ENCODE data around the gene SSUH2. TPM values are rescaled to one million over a fixed set of nuclear protein-coding genes. Genes with fewer than 3 reads are reported as not detected.
"Not testable (repeated sequence)": the region's sequence is repeated elsewhere in the genome, so short reads cannot be mapped to it uniquely, and the experiment has no call there.

The SSUH2 gene, protein sequence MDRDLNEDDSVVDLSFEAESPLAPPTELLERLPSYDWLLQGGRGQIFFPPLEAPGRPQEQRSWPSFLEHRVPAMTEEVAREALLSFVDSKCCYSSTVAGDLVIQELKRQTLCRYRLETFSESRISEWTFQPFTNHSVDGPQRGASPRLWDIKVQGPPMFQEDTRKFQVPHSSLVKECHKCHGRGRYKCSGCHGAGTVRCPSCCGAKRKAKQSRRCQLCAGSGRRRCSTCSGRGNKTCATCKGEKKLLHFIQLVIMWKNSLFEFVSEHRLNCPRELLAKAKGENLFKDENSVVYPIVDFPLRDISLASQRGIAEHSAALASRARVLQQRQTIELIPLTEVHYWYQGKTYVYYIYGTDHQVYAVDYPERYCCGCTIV
- total RNA-seq (2014; rRNA removed; shearing (Covaris generic)) = 0.30 and 0.53 TPM in 2 replicates

DNA sequence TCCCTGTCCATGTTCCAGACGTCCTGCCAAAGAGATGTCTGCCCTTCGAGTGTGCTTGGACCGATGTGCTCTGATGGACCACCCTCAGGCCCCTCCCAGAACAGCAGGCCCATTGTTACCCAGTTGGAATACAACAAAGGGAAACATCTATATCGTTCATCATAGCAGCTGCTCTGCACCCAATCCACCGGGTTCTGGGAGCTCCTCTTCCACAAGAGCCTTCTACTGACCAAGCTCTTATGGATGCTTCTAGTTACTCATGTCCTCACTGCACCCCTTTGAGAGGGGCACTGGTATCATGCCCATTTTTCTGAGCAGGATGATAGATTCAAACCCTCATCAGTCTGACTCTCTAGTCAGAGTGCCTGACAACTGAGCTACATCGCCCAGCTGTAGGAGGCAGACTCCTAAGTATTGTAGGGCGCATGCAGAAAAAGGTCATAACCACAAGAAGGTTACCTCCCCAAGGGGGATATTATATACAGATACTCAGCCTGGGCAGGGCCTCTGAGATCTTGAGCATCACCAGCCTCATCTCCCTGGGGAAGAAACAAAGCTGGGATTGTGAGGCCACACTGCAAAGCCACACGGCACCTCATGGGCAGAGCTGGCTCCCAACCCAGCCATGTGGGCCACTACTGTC lies at the start of gene SSUH2:
Gene SSUH2 (minus strand): TSS at position 51 of the 643 bp plus-strand sequence. CDS start 40 bp downstream, at position 11.
- Histone ChIP-seq H3K36me3 (no peaks in the 10 kb centered on the region), H3K27ac (no peak within 1 kb of the TSS), H3K27me3 (no peaks in the 10 kb centered on the region), H3K4me3 (no peak within 1 kb of the TSS), H3K4me1 (no peaks in the 10 kb centered on the region), H3K9me3 (replicated peaks) (no peaks in the 10 kb centered on the region)
- DNase-seq = no peak

DNA sequence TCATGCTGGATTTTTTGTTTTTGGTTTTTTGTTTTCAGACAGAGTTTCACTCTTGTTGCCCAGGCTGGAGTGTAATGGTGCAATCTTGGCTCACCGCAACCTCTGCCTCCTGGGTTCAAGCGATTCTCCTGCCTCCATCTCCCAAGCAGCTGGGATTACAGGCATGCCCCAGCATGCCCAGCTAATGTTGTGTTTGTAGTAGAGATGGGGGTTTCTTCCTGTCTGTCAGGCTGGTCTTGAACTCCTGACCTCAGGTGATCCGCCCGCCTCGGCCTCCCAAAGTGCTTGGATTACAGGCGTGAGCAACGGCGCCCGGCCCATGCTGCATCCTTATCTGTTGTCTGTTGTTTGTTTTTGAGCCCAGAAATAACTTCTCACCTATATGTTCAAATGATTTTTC lies 46.7 kb upstream of the SSUH2 start:
- not testable (repeated sequence) for H3K4me1 ChIP-seq; H3K4me3 ChIP-seq; H3K9me3 ChIP-seq (replicated peaks); H3K27ac ChIP-seq; H3K27me3 ChIP-seq; DNase-seq; H3K36me3 ChIP-seq

DNA sequence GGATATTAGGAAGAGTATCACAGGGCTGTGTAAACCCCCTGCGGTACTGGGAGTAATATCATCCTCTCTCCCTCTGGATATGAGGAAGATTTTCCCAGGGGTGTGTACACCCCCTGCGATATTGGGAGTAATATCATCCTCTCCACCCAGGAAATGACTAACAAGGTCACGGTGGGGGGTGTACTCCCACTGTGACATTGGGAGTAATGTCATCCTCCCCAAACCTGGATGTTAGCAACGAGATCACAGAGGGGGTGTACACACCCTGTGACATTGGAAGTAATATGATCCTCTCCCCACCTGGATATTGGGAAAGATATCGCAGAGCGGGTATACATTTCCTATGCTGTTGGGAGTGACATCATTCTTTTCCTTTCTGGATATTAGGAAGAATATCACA lies 40.4 kb upstream of the SSUH2 start:
- H3K27ac ChIP-seq; H3K9me3 ChIP-seq (replicated peaks); DNase-seq; H3K4me3 ChIP-seq; H3K27me3 ChIP-seq; H3K36me3 ChIP-seq; H3K4me1 ChIP-seq: not testable (repeated sequence)

DNA sequence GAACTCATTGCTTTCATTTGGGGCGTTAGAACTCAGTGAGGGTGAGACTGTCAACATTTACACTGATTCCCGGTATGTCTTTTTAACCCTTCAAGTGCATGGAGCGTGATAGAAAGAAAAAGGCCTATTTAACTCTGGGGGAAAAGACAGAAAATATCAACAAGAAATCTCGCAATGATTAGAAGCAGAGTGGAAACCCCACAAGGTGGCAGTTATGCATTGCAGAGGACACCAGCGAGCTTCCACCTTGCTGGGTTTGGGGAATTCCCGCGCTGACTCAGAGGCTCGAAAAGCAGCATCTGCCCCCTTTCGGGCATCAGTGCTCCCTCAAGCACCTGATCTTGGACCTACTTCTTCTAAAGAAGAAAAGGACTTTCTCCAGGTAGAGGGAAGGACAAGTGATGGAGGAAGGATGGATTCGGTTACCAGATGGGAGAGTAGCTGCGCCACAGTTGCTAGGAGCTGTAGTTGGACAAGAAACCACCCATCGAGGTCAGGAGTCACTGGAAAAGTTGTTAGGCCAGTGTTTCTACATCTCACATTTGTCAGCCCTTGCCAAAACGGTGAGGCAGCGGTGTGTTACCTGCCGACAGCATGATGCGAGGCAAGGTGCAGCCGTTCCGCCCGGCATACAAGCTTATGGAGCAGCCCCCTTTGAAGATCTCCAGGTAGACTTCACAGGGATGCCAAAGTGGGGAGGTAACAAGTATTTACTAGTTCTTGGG lies 38.4 kb upstream of the SSUH2 start:
- not testable (repeated sequence) for H3K9me3 ChIP-seq (replicated peaks); H3K4me3 ChIP-seq; H3K27me3 ChIP-seq; DNase-seq; H3K27ac ChIP-seq; H3K36me3 ChIP-seq; H3K4me1 ChIP-seq

DNA sequence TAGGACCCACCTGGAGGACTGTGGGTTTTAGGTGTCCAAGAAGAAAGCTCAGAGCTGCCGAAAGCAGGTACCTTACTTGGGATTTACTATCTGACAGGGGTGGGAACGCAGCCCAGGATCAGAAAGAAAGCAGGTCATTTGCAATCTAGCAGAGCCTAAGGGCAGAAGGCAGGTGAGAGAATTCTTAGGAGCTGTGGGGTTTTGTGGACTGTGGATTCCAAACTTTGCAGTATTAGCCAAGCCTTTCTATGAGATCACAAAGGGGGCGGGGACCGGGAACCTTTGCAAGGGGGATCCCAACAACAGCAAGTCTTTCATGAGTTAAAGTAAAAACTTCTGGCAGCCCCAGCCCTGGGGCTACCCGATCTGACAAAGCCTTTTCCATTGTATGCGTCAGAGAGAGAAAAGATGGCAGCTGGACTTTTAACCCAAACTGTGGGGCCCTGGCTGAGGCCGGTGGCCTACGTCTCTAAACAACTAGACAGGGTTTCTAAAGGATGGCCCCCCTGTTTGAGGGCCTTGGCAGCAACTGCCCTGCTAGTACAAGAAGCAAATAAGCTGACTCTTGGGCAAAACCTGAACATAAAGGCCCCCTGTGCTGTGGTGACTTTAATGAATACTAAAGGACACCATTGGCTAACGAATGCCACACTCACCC lies 37.4 kb upstream of the SSUH2 start:
- not testable (repeated sequence) for H3K27me3 ChIP-seq; H3K4me3 ChIP-seq; H3K27ac ChIP-seq; H3K4me1 ChIP-seq; DNase-seq; H3K9me3 ChIP-seq (replicated peaks); H3K36me3 ChIP-seq

DNA sequence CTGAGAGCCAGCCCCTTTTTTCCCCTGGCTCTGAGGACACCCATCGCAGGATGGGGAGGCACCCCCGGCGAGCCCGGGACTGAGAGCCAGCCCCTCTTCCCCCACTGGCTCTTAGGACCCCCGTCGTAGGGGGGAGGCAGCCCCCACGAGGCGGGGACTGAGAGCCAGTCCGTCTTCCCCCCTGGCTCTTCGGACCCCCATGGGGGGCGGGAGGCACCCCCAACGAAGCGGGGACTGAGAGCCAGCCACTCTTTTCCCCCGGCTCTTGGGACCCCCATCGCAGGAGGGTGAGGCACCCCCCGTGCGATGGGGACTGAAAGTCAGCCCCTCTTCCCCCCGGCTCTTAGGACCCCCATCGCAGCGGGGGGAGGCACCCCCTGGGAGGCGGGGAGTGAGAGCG lies 36.8 kb upstream of the SSUH2 start:
- 0 out of 2 replicates have a peak, but pooled peaks cover 3% of the 10 kb centered on the region for H3K9me3 ChIP-seq (replicated peaks)
- DNase-seq = no peak
- no peak overlapping the region for H3K27ac ChIP-seq
- no peaks in the 10 kb centered on the region for H3K36me3 ChIP-seq
- H3K4me3 ChIP-seq = no peak overlapping the region
- no peaks in the 10 kb centered on the region for H3K27me3 ChIP-seq
- no peaks in the 10 kb centered on the region for H3K4me1 ChIP-seq

DNA sequence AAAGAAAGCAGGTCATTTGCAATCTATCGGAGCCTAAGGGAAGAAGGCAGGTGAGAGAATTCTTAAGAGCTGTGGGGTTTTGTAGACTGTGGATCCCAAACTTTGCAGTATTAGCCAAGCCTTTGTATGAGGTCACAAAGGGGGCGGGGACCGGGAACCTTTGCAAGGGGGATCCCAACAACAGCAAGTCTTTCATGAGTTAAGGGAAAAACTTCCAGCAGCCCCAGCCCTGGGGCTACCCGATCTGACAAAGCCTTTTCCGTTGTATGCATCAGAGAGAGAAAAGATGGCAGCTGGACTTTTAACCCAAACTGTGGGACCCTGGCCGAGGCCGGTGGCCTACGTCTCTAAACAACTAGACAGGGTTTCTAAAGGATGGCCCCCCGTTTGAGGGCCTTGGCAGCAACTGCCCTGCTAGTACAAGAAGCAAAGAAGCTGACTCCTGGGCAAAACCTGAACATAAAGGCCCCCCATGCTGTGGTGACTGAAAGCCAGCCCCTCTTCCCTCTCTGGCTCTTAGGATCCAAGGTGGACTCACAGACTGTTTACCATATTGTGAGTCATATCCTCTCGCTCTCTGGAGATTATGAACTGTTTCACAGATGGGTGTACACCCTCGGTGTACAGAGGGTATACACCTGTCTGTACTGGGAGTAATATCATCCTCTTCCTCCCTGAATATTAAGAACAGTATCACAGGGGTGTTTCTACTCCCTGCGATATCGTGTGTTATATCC lies 35.4 kb upstream of the SSUH2 start:
- H3K36me3 ChIP-seq; DNase-seq; H3K27me3 ChIP-seq; H3K27ac ChIP-seq; H3K4me3 ChIP-seq; H3K4me1 ChIP-seq; H3K9me3 ChIP-seq (replicated peaks): not testable (repeated sequence)

DNA sequence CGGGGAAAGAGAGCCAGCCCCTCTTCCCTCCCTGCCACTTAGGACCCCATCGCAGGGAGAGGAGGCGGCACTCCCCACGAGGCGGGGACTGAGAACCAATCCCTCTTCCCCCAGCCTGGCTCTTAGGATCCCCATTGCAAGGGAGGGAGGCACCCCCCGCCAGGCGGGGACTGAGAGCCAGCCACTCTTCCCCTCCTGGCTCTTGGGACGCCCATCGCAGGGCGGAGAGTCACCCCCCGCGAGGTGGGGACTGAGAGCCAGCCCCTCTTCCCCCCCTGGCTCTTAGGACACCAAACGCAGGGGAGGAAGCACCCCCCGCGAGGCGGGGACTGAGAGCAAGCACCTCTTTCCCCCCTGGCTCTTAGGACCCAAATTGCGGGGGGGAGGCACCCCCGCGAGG lies 34.2 kb upstream of the SSUH2 start:
- no peaks in the 10 kb centered on the region for H3K27me3 ChIP-seq
- no peak for DNase-seq
- H3K36me3 ChIP-seq = no peaks in the 10 kb centered on the region
- H3K4me3 ChIP-seq = no peak overlapping the region
- no peaks in the 10 kb centered on the region for H3K4me1 ChIP-seq
- no peaks in the 10 kb centered on the region for H3K9me3 ChIP-seq (replicated peaks)
- H3K27ac ChIP-seq = no peak overlapping the region

DNA sequence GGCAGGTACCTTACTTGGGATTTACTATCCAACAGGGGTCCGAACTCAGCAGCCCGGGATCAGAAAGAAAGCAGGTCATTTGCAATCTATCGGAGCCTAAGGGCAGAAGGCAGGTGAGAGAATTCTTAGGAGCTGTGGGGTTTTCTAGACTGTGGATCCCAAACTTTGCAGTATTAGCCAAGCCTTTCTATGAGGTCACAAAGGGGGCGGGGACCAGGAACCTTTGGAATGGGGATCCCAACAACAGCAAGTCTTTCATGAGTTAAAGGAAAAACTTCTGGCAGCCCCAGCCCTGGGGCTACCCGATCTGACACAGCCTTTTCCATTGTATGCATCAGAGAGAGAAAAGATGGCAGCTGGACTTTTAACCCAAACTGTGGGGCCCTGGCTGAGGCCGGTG lies 32.7 kb upstream of the SSUH2 start:
- H3K4me3 ChIP-seq; H3K27ac ChIP-seq; H3K4me1 ChIP-seq; H3K9me3 ChIP-seq (replicated peaks); DNase-seq; H3K27me3 ChIP-seq; H3K36me3 ChIP-seq: not testable (repeated sequence)

DNA sequence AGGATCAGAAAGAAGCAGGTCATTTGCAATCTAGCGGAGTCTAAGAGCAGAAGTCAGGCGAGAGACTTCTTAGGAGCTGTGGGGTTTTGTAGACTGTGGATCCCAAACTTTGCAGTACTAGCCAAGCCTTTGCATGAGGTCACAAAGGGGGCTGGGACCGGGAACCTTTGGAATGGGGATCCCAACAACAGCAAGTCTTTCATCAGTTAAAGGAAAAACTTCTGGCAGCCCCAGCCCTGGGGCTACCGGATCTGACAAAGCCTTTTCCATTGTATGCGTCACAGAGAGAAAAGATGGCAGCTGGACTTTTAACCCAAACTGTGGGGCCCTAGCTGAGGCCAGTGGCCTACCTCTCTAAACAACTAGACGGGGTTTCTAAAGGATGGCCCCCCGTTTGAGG lies 31.0 kb upstream of the SSUH2 start:
- DNase-seq; H3K36me3 ChIP-seq; H3K27ac ChIP-seq; H3K27me3 ChIP-seq; H3K9me3 ChIP-seq (replicated peaks); H3K4me3 ChIP-seq; H3K4me1 ChIP-seq: not testable (repeated sequence)

DNA sequence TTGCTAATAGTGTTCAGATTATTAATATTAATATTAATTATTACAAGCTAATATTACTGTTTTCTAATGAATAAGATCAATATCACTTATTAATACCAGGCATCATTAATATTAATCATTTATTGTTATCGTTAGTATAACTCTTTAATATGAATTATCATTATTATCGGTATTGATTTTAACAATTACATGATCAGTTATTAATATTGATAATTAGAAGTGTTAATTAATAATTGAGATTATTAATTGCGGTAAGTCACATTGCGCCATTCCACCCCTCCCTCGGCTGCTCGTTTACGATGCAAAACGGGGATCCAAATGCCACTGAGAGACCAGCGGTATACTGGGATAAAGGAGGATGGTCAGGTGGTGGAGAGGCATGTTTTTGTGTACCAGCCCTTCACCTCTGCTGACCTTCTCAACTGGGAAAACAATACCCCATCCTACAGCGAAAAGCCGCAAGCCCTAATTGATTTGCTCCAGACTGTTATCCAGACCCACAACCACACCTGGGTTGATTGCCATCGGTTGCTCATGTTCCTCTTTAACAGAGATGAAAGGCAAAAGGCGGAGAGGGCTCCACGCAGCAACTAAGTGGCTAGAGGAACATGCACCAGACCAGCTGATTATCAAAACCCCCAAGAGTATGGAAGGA lies 28.6 kb upstream of the SSUH2 start:
- Histone ChIP-seq H3K4me3 (no peak overlapping the region), H3K4me1 (no peaks in the 10 kb centered on the region), H3K27me3 (no peaks in the 10 kb centered on the region), H3K36me3 (no peaks in the 10 kb centered on the region), H3K27ac (no peak overlapping the region), H3K9me3 (replicated peaks) (no peaks in the 10 kb centered on the region)
- DNase-seq = no peak

DNA sequence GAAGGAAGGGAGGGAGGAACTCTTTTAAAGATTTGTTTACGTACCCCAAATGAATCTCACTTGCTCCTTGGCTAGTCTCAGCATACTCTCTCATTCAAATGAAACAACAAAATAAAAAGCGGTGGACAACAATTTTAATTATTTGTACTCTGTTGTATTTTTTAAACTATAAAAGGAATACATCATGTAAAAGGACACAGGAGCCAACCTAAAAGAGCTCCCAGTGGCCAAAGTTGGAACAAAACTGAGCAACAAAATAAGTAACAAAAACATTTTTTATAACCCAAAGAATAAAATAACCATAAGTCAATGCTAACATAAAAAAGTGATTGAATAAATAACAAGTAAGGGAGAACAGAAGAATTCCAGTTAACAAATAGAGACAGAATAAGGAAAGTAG lies 24.4 kb upstream of the SSUH2 start:
- H3K27me3 ChIP-seq = no peaks in the 10 kb centered on the region
- H3K9me3 ChIP-seq (replicated peaks) = no peaks in the 10 kb centered on the region
- H3K36me3 ChIP-seq = no peaks in the 10 kb centered on the region
- no peaks in the 10 kb centered on the region for H3K4me1 ChIP-seq
- no peak overlapping the region for H3K27ac ChIP-seq
- no peak for DNase-seq
- H3K4me3 ChIP-seq = no peak overlapping the region

DNA sequence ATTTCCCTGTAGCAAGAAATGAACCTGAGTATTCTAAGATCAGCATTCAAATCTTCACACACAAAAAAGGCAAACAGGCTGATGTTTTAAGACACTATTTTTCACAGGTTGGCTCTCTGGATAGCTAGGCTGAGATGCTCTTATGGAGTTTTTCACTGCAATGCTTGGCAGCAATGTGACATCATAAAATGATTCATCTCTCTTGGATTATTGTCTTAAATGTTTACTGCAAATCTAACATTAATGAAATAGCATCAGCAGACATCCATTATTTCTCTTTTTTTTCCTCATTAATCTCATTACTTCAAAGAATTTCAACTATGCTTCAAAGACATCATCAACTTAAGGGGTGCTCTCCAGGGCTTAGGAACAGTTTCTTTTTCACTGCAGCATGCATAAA lies 23.6 kb upstream of the SSUH2 start:
- no peaks in the 10 kb centered on the region for H3K9me3 ChIP-seq (replicated peaks)
- no peak for DNase-seq
- no peaks in the 10 kb centered on the region for H3K36me3 ChIP-seq
- no peaks in the 10 kb centered on the region for H3K4me1 ChIP-seq
- H3K4me3 ChIP-seq = no peak overlapping the region
- no peaks in the 10 kb centered on the region for H3K27me3 ChIP-seq
- H3K27ac ChIP-seq = no peak overlapping the region

DNA sequence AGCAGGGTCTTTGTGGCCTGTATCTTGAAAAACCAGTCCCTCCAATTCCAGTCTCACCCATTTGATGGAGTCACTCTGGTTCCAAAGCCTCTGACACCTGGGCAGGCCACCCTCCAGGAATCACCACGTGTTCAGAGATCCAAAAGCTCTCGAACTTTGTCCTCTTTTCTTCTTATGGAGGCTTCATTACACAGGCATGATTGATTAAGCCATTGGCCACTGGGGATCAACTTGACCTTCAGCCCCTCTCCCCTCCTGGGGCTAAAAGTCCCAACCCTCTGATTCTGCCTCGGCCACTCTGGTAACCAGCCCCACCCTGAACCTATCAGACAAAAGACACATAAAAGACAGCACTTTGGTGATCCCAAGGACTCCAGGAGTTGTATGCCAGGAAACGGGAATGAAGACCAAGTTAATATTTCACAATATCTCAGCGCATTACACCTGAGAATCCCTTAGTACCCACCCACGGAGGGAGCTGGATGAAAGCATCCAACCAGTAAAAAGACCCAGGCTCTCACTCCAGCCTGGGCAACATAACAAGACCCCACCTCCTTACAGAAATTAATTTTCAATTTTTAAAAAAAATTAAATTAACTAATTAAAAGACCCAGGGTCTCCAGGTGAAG lies 23.0 kb upstream of the SSUH2 start:
- DNase-seq = no peak
- Histone ChIP-seq H3K27ac (no peak overlapping the region), H3K4me1 (no peaks in the 10 kb centered on the region), H3K36me3 (no peaks in the 10 kb centered on the region), H3K27me3 (no peaks in the 10 kb centered on the region), H3K4me3 (no peak overlapping the region), H3K9me3 (replicated peaks) (no peaks in the 10 kb centered on the region)

Measured in SJCRH30 (cell line).